RPMI7951 (cell line): ENCODE data around the gene ALK. TPM values are rescaled to one million over a fixed set of nuclear protein-coding genes. Genes with fewer than 3 reads are reported as not detected.

Experiments used
- DNase-seq: peaks from one replicate; pipeline ENCODE4 v3.0.0-alpha.2; 2012; ENCODE audit warnings: low read depth
- total RNA-seq: library from RNA; depleted of rRNA; stranded (reverse); fragments of >200 nt; shearing (Covaris generic); gene quantifications from 2 replicates; pipeline ENCODE4 v1.2.3, GENCODE V29; 2014

The ALK gene
- total RNA-seq, 1 experiment from 2014 or later, result 0.12 TPM

DNA sequence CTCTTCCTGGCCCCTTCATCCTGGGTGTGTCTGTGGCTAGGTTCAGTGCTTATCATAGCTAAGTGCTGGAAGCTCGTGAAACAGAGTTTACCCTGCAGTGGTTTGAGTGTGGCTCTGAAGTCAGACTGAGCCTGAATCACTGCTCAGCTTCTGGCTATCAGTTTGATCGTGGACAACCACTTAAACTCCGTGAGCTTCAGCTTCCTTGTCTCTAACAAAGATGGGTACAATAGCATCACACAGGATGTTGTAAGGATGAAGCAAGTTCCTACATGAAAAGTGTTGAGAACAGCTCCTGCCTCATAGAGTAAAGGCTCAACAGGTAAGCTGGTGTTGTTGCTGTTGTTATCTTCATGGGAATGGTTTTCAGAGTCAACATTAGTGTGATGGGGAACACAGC, 595.8 kb downstream of the ALK start:
- DNase-seq, result no peak

DNA sequence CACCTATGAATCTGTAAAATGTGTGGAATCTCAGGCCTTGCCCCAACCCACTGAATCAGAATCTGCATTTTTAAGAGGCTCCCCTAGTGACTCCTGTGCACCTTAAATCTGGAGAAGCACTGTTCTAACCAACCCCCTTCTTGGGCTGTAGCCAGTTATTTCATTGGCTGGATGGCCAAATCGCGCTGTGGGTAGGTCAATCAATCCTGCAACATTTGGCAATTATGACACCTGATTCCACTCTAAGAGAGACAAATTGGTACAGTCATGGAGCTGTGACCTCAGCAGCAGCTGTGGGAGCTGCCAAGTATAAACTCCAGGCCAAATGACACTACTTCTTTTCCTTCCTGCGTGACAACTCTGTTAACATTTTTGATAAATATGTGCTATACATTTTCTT, 597.4 kb downstream of the ALK start:
- peak; percentile 19 for DNase-seq

DNA sequence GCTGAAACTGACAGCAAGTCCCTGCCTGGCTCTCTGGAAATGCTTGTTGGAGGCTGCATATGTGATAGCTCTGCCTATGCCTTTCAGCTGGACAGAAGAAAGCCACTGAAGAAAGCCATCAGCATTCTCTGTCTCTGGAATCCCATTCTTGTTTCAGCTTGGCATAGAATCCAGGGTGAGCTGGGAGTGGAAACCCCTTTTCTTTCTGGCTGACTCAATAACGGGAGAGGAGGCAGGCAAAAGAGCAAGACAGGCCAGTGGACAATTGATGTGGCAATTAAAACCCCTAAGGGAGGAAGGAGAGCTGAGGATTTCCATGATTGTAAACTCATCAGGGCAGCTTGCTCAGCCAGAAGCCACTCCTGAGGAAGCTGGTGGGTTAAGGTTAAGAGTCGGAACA, 598.1 kb downstream of the ALK start:
- DNase-seq, result no peak

DNA sequence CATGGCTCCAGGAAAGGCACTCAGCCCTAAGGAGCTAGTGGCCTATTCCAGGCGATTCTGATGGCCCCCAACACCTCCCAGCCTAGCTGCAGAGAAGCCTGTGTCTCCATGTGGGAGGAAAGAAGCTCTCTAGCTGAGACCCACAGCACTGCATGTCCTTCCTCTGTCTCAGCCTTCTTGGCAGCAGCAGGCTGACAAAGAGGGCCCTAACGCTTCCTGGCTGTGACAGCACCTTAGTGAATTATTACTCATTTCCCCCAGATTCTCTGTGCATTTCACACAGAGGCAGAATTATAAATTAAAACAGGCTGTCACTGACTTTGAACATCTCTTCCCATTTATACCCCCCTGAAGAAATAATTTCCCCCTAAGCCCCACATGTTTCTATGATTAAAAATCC, 599.4 kb downstream of the ALK start:
- peak; percentile 49 for DNase-seq

DNA sequence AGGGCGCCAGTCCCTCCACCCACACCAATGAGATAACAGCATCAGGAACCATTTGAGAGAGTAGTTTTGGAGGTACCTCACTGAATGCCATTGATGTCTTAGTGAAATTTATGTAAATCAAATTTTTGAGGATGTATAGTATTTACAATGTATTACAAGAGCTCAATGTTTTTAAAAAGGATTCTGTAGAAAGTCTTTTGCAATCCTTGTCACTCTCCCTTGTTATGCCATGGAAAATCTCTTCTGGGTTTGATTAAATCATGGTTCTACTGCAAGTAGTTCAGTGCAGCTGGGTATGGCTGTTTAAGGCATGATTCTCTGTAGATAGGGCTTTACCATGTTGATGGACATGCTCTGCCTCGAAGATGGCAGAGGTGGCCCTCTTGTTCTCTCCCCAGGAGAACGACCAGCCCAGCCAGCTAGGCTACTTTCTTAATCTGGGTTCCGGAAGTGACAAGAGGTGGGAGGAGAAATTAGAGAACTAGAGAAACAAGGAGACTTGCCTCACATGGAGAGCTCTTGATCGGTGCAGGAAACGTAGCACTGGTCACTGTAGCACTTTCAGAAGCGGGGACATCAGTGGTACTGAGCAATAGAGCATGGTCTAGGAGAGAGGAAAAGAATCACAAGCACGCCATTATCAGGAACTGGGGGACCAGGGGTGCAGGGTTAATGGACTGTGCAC, 603.4 kb downstream of the ALK start:
- no peak for DNase-seq

DNA sequence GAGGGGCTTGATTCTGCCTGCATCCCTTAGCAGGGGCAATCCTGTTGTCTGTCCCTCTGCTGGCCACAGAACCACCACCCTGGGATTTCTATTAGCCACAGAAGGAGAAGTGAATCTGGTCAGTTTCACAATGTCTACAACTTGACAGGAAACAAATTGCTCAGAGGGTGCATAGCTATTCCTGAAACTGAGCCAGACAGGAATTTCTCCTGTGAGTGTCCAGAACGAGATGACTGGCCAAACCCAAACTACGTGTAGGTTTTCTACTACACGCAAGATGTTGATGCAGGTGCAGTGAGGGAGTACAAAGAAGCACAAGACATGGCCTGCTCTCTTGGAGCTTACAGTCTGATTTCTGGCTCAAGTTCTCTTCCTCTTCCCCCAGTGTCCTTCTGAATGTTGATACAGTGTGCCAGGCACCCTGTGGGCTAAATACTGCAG, 604.3 kb downstream of the ALK start:
- peak; percentile 35 for DNase-seq

DNA sequence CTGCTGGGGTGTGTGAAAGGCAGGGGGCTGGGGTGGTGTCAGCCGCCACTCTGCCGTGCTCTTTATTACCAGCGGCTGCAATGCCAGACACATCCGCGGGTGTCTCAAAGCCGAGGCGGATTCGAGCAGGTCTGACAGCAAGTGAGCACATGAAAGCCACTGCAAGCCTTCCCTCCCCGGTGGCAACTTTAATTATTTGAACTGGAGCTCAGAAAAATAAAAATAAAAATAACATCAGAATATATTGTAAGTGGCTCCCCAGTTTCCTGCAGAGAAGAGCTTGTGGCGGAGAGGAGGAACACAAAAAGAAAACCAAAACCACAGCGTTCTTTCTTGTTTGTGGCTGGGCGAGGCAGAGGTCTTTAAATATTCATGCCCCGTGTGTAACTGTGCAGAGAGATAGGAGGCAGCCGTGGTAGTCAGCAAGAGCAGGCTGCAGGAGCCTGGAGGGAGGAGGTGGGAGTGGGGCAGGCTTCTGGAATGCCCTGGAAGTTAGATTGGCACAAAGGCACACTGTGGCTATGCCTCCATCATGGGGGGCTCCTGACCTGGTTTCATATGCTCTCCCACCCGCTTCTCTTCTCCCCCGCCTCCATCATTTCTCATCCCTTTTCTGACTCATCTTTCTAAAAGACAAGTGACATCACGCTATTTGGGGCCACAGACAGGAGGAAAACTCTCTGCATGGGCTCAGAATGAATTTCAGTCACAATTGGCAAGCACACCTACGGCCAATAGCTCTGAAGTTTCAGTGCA, 606.4 kb downstream of the ALK start:
- DNase-seq, result peak; percentile 40

DNA sequence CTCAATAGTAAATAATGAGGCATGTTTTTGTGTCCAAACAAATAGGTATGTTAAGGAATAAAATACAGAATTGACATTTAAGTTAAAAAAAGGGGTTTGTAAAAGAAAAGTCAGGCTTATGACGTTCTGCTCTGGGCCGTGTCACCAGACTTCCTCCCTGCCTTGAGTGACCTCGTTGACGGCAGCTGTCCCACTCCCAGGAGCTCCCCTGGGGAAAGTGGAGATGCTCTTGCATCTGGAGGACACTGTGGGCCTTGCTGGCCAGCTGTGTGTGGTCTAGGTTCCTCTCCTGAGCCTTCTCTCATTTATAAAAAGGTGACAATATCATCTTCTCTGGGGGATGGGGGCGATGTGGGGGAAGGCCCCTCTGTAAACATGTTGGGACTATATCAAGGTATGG, 609.9 kb downstream of the ALK start:
- DNase-seq, result no peak

DNA sequence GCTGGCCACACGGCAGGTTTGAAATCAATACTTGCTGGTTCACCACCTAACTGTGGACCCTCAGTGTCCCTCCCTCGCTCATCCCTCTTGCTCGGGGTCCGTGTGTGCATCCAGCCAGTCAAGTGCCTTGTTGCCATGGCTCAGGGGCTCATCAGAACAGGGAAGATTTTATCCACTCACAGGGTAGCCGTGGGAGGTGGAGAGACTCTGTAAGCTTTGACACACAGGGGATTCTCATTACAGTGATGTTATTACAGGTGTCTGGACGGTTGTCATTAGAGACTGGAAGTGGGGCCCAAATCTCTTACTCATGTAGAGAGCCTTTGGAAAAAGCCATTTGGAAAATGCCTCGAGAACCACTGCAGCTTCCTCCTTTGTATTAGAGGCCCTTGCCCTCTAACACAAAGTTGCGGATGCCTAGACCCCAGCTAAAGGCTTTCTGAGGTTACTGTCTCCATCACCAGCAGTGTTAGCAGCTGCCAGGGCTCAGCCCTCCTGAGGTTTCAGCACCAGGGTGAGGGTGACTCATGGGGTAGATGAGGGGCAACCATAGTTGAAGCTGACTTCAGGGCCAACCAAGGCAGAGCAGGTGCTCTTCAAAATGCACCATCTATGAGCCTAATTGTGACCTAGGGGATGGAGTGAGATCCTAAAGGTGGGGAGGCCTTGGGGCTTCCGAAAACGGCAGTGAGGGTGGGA, 610.6 kb downstream of the ALK start:
- no peak for DNase-seq

DNA sequence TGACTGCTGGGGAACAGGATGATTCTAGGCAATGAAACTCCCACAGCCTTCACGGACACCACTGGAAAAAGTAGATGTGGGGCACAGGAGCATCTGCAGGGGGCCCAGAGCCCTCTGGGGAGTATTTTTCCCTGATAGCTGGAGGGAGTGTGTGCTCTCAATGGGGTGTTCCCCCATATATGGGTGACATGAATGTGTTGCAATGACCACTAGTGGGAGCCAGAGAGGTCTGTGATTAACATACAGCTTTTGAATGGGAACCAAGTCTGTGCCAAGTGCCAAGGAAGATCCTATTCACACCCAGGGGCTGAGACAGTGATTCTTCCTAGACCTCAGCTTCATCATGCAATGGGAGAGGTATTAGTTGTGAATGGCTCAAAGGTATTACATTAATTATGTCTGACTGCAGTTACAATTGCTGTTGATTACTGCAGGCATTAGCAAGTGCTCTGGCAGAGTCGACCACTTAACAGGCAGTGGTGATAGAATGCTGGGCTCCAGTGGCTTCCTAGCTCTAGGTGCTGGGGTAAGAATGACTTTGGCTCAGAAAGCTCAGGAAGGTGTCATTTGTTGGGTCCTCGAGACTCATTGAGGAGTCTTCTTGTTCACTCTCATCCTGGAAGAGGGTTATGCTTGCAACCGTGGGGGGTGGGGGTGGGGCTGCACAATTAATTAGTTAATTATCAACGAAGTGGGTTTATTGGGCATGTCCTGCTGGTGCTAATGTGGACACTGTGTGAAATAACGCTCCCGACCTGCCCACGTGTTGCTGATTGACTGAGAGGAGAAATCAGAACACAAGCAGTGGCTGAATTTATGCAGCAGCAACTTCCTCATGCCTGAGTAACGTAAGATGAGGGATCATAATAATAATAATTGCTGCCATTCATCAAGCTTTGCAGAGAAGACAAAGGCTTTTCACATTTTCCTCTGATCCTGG, 612.0 kb downstream of the ALK start:
- DNase-seq, result peak; percentile 68

DNA sequence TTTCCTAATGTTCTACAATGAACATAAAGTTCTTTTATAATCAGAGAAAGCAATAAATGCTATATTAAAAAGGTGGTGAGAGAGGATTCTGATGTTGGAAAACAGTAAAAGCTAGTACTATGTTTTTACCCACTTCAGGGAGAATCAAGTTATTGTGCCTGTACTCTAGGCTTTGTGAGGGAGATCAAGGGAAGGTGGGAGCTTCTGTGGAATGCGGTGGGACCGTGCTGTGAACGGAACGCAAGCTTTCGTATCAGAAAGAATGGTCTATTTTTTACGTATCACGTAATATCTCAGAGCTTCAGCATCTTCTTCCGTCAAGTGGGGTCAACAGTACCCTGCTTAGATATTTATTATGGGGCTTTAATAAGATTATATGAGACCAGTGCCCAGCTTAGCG, 613.0 kb downstream of the ALK start:
- no peak for DNase-seq

DNA sequence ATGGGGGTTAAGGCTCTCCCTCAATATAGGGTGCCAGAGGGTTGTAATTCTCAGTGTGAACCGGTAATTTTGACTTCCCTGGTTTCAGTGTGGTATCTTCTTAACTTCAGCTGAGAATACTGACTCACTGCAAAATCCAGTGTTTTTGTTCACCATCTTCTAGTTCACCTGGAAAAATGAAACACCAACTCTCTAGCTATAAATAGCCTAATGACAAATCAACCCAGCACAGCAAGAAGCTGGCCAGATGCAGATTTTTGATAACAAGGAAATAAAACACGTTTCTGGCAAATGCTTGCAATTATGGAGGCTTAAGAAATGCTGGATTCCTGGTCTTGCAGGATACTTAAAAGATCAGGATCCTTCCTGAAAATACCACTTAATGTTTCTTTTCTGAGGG, 613.9 kb downstream of the ALK start:
- DNase-seq, result no peak

DNA sequence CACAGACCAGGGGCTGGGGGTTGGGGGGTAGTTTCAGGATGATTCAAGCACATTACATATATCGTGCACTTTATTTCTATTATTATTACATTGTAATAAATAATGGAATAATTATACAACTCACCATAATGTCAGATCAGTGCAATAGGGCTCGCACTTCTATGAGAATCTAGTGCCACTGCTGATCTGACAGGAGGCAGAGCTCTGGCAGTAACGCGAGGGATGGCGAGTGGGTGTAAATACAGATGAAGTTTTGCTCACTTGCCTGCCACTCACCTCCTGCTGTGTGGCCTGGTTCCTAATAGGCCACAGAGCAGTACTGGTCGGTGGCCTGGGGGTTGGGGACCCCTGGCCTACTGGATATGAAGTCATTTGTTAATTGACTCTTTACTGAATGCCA, 615.6 kb downstream of the ALK start:
- no peak for DNase-seq

DNA sequence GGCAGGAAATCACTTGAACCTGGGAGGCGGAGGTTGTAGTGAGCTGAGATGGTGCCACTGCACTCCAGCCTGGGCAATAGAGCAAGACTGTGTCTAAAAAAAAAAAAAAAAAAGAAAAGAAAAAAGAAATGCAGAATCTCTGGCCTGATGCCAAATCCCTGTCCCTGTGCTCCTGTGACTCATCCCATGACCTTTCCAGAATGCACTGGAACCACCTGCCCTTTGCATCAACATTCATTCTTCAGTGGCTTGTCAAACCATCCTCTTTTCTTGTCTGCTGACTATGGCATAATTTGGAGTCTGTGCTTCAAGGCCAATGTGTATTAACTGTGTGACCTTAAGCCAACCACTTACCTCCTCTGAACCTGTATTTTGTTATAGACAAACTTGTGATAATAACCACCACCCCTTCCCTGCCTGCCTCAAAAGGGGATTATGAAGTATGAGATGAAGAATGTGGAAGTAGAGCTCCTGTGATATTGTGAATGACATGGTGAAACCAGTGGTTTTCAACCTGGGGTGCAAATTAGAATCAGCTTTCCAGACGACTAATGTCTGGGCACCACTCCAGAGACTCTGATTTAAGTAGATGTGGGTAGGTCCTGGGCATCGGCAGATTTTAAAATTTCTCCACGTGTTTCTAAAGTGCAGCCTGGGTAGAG, 616.9 kb downstream of the ALK start:
- peak; percentile 42 for DNase-seq

DNA sequence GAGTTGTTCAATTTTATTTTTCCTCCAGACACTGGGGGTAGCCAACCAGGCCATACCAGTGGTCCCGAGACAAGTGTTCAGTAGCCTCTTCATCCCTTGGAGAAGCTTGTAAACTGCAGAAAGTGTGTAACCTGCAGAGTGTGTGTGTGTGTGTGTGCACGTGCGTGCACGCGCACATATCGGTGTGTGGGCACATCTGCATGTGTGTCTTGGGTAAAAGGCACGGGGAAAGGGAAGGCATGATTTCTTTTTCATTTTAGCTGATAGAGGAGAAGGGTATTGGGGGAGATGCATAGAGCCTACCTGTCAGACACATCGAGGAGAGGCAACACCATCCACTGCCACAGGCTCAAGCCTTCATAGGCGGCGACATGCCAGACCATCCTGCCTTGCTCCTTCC, 624.8 kb downstream of the ALK start:
- DNase-seq, result no peak

DNA sequence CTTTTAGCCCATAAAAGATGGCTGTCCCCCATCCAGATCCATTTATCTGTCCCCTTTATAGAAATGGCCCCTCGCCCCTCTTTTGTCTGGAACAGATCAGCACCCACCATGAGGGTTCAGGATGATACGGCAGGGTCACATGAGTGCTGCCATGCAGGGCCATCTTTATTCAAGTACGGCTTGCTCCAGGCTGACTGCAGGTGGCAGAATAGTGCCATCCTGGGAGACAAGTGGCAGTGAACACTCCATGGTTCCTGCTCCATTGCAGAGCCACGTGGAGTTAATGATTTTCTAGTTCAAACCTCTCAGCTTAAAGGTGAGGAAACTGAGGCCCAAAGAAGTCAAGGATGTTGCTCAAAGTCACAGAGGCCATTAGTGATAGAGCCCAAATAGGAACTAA, 625.5 kb downstream of the ALK start:
- peak; percentile 26 for DNase-seq

DNA sequence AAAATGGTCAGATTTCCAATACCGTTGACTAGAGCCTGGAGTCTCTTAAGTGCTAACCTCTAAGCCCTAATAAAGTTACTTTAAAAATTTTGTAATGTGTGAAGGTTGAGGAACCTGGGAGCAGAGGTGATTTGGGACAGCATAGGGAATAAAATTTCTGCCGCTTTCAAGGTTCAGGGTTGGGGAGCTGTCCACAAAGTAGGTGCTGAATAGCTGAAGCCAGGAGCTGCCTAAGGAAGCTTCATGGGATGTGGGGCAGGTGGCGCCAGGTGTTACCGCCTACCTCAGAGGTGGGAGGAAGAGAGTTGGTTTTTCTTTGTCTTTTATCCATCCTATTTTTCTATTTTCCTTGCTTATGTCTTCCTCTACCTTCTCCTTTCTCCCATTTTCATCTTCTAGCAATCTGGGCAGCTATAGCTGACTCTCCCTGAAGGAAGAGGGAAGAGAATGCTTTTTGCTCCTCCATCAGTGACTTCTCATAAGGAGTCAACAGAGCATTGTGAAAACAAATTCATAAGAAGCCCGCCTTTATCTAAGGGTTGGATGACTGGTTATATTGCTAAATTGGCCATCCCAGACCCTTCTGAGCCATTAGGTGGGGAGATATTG, 627.5 kb downstream of the ALK start:
- peak; percentile 24 for DNase-seq

DNA sequence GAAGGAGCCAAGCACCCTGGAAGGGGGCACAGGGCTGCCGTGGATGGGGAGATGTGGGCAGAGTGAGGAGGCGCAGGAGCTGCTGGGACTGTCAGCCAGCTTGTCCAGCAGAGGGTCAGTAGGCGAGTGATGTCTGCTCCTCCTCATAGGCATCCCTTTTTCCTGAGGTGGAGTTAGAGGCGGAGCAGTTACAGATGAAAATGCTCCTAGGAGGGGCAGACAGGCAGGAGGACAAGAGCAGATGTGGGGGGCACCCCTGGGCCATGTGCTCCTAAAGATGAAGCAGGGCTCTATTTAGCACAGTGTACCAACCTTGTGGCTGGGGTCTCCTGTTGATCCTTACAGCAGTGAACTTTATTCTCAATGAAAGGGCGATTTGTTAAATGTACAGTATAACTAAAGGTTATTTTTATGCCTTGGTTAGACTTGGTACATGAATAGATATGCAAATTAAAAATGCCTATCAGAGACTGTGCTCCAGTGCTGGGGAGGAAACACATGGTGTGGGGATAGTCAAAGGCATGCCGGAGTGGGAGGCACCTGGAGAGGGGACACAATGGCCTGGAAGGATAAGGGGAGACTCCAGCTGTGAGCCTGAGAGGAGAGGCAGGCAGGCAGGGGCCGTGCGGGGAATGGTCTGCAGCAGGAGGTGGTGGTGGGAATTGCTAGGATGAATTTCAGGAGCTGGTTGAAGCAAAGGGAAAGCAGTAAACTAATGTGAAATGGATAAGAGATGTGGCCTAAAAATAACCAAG, 630.9 kb downstream of the ALK start:
- no peak for DNase-seq

DNA sequence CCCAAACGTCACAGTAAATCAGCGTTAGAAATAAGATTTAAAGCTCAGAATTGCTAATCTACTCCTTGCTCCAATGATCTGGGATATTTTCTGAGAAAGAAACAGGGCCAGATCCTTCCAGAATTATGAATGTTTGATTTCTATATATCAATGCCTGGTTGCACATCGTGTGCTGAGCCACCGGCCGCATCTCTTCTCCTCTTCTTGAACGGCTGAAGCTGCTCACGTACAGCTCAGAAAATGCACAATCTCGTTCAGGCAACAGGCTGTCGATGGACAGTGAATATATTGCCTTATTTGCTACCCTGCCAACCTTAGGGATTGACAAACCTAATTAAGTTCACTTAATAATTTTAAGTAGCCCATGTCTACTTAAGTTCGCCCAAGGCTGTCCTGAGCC, 636.7 kb downstream of the ALK start:
- DNase-seq, result no peak

DNA sequence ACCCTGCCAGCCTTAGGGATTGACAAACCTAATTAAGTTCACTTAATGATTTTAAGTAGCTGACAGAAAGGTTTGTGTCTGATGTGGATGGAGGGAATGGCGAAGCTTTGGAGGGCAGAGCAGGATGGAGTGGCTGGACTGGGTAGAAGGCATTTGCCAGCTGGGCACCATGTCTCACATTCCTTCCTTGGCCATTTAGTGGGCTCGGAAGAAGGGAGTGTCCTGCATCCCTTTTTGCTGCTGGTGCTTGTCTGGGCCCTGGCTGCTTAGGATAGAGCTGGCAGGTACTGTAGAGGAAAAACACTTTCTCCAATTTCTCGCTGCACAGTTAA, 639.5 kb downstream of the ALK start:
- no peak for DNase-seq
